Peyer's patch (tissue), 4 donors: ENCODE measurements around the gene BPIFA1.

Source experiments
- CTCF ChIP-seq, 6 experiments: fragments of 450-650 bp in 4 of 6; fragments of 200-600 bp in 2 of 6; sonication (generic) in 1 of 6; IDR thresholded peaks; one replicate each; pipeline ENCODE4 v1.5.1; 2017 to 2019; ENCODE audit warnings: antibody characterized with exemption in 6 of 6, mild to moderate bottlenecking in 3 of 6, moderate library complexity in 1 of 6
- POLR2A ChIP-seq, 2 donors: fragments of 450-650 bp; IDR thresholded peaks; one replicate each; pipeline ENCODE4 v1.5.1; 2017; ENCODE audit warnings: antibody characterized with exemption in 2 of 2, mild to moderate bottlenecking in 2 of 2, moderate library complexity in 2 of 2

GRCh38 chr20:33239418-33239817, 3.6 kb downstream of the BPIFA1 start:
- TF ChIP-seq CTCF (IDR thresholded peaks at IDR 0.05) (no peak), POLR2A (IDR thresholded peaks at IDR 0.05) (no peak)
